SKM-1 (cell line): Measurements from ENCODE around the gene KRT2.

ENCODE experiments used
- DNase-seq: peaks from one replicate; lab custom pipeline; 2025; ENCODE audit not compliant: unreplicated experiment; lab: John Stamatoyannopoulos, UW

Gene KRT2

GRCh38 chr12:52643233-52644077 lies 8.6 kb downstream of the KRT2 start:
- no peak for DNase-seq

DNA sequence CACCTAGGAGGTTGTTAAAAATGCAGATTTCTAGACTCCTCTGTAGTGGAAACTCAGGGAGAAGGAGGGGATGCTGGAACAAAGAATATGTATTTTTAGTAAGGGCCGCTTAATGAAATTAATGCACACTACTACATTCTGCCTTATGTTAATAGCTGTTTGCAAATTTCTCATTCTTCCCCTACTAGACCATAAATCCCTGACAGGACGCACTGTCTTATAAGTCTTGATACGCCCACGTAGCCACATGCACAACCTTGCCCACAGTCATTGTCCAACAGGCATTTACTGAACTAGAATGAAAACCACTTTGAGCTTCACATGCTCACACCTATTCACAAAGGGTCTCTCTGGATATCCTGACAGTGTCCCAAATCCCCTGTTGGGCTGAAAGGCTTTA lies 10.5 kb downstream of the KRT2 start:
- no peak for DNase-seq

DNA sequence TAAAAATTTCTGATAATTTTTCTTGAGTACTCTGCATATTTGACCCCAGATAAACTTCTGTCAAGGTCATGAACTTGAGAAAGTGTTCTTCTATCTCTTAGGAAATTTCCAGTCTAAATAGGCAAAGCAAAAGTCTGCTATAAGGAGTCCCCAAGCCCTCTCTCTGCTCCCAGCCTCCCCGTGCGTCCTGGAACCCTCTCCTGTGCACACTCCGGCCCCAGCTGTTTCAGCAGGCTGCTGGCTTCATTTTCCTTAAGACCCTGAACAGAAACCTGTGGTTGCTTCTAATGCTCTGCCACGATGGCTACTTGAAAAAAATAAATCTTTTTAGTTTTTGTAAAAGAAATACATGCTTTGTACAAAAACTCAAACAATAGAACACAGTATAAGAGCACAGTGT lies 14.7 kb downstream of the KRT2 start:
- DNase-seq, result no peak

DNA sequence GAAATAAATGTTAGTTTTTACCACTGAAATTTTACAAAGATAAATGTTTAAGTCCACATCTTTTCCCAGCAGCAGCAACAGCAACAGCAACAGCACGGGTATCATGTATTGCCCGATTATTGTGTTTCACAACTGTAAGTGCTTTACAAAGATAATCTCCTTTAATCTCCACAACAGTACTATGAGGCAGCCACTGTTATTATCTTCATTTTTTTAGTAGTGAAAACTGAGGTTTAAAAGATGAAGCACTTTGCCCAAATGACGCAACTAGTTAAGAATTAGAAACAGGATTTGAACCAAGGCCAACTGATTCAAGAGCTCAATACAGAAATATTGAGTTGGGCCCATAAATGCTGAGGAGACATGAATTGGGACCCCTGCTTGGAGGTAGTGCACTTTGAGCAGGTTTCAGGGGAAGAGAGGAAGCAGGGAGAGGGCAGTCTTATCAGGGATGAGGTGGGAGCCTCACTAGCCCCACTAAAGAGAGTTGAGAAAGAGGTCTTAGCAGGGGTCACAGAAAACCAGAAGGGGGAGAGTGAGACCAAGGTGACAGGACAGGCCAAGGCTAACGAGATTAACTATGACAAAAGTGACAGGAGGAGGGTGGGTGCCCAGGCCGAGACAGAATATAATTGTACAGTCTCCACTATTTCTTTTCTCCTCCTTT lies 15.3 kb downstream of the KRT2 start:
- DNase-seq, result no peak

- DNase-seq, result no peak
Measured at GRCh38 chr12:52636189-52636588, 15.8 kb downstream of the KRT2 start.

- no peak for DNase-seq
Measured at GRCh38 chr12:52634266-52635056, 17.6 kb downstream of the KRT2 start.

- DNase-seq, result no peak
Measured at GRCh38 chr12:52633383-52633782, 18.6 kb downstream of the KRT2 start.

GRCh38 chr12:52632656-52633055 lies 19.4 kb downstream of the KRT2 start:
- DNase-seq, result no peak

GRCh38 chr12:52631676-52632459 lies 20.1 kb downstream of the KRT2 start:
- no peak for DNase-seq

- no peak for DNase-seq
Measured at GRCh38 chr12:52631264-52631663, 20.7 kb downstream of the KRT2 start.

- DNase-seq, result no peak
Measured at GRCh38 chr12:52630599-52631200, 21.3 kb downstream of the KRT2 start.

DNA sequence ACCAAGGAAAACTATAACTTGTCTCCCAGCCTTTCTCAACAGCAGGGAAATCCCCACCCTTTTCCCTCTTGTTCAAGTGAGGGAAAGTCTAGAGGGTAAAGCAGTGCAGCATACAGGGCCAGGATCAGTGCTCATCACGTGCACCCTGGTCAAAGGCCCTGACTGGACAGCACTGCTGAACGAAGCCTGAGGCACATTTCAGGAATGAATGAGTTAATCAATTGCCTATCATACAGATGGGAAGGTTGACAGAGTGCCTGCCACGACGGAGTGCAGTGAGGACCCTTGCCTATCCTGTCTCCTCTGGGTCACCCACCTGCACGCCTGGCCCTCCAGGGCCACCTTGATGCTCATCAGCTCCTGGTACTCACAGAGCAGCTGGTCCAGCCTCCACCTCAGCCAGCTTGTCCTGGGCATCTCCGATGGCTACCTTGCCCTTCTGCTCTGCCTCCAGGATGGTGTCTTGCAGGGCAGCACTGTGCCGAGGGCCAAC lies 22.0 kb downstream of the KRT2 start:
- no peak for DNase-seq

- no peak for DNase-seq
Measured at GRCh38 chr12:52629281-52630007, 22.6 kb downstream of the KRT2 start.

- no peak for DNase-seq
Measured at GRCh38 chr12:52628841-52629240, 23.2 kb downstream of the KRT2 start.

DNA sequence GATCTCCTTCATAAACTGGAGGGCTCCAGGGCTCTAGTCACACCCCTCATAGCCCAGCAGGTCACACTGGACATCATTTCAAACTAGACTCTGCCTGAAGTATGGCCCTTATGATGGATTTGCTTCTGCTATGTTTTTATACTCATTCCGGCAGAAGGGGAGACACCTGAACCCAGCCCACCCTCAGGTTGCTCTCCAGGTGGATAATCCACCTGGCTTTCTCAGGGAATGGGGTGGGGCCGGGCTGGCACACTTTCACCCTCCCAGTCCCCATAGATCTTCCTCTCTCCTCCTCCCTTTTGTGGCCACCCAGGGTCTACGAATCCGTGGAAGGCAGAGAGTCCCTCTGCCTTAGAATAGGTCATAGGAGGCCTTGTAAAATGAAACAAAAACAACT lies 23.9 kb downstream of the KRT2 start:
- no peak for DNase-seq

GRCh38 chr12:52627395-52628110 lies 24.5 kb downstream of the KRT2 start:
- DNase-seq, result no peak

GRCh38 chr12:52622349-52622748 lies 29.7 kb downstream of the KRT2 start:
- DNase-seq, result no peak

- DNase-seq, result no peak
Measured at GRCh38 chr12:52618866-52619265, 33.1 kb downstream of the KRT2 start.

DNA sequence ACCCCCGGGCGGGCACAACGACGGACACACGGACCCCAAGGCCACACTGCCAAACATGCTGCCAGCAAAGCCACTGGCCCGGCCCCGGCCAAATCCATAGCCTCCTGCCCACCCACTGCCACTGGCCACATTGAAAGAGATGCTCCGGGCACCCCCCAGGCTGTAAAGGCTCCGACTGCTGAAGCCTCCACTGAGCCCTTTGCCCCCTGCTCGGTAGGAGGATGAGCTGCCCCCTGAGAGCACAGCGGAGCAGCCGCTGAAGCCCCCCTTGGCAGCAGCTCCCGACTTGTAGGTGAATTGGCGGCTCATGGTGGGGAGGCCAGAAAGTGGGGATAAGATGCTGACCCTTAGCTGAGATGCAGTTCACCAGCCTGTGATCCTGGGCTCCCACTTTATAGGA lies 33.8 kb downstream of the KRT2 start, which contains the start of gene KRT73:
TSS of gene KRT73 (minus strand) at position 344 of the 400 bp plus-strand sequence. CDS start at position 309, 35 bp downstream.
- no peak for DNase-seq
